ENCODE results near the gene PVALB.

Gene PVALB

GRCh38 chr22:36856121-36856791, 39.4 kb upstream of the PVALB start:
- POLR2A ChIA-PET = interaction anchor here (0.6 to 1.1 kb wide), 2 partner anchors 36 to 122 kb away, joined by 3 to 4 read pairs; no protein-coding TSS in a partner anchor
- no peak for TF ChIP-seq FOXA1 (IDR thresholded peaks at IDR 0.05)
- no peak for TF ChIP-seq SUZ12 (IDR thresholded peaks at IDR 0.05)
- TF ChIP-seq PKNOX1 (IDR thresholded peaks at IDR 0.05) = peak; percentile 78
- no peak for TF ChIP-seq TARDBP (IDR thresholded peaks at IDR 0.05)
- TF ChIP-seq CTBP1 (IDR thresholded peaks at IDR 0.05; ENCODE audit: borderline replicate concordance) = 0 out of 2 replicates have a peak, but pooled peaks have one; percentile 32
- TF ChIP-seq HDGF (IDR thresholded peaks at IDR 0.05; ENCODE audit: borderline replicate concordance) = no peak
- TF ChIP-seq NFRKB (IDR thresholded peaks at IDR 0.05) = no peak
- no peak for TF ChIP-seq LEF1 (IDR thresholded peaks at IDR 0.05; ENCODE audit: borderline replicate concordance)
- TF ChIP-seq ZNF384 (IDR thresholded peaks at IDR 0.05) = no peak
- no peak for TF ChIP-seq BHLHE40 (IDR thresholded peaks at IDR 0.05; ENCODE audit: borderline replicate concordance)
- CTCF ChIA-PET = interaction anchor here (0.6 to 2.7 kb wide), 37 partner anchors 9 to 347 kb away, joined by 3 to 19 read pairs (median 4); partner anchors contain the start of genes IFT27 and TST
- peak; percentile 93 for DNase-seq (ENCODE audit: extremely low spot score)

DNA sequence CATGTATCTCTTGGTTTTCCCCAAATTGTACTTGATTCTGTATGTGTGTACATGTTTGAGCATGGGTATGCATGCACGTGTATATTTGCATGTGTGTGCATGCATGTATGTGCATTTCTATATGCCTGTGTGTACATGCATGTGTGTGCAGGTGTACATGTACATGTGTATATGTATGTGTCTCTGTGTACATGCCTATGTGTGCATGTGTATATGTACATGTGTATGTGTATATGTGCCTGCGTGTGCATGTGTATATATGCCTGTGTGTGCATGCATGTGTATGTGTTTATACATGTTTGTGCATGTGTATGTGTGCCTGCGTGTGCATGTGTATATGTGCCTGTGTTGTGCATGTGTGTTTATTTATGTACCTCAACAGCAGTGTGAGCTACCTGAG, 38.6 kb upstream of the PVALB start:
- no peak for DNase-seq (ENCODE audit: extremely low spot score)
- ChIA-PET CTCF (interaction anchor here (0.6 to 2.7 kb wide), 19 partner anchors 8 to 344 kb away, joined by 3 to 19 read pairs (median 5); no protein-coding TSS in a partner anchor), POLR2A (interaction anchor here (1.1 kb wide), 1 partner anchor 122 kb away, joined by 3 read pairs; no protein-coding TSS in a partner anchor)
- TF ChIP-seq SUZ12 (IDR thresholded peaks at IDR 0.05) (no peak), LEF1 (IDR thresholded peaks at IDR 0.05; ENCODE audit: borderline replicate concordance) (no peak), SP1 (IDR thresholded peaks at IDR 0.05) (no peak), FOXK2 (IDR thresholded peaks at IDR 0.05) (no peak), NFRKB (IDR thresholded peaks at IDR 0.05) (no peak), HDGF (IDR thresholded peaks at IDR 0.05; ENCODE audit: borderline replicate concordance) (no peak), PKNOX1 (IDR thresholded peaks at IDR 0.05) (no peak), ELF4 (IDR thresholded peaks at IDR 0.05) (no peak), ARNT (IDR thresholded peaks at IDR 0.05) (no peak), CTBP1 (IDR thresholded peaks at IDR 0.05; ENCODE audit: borderline replicate concordance) (no peak), FOXM1 (IDR thresholded peaks at IDR 0.05; ENCODE audit: borderline replicate concordance) (no peak), FOXA1 (IDR thresholded peaks at IDR 0.05) (no peak)

DNA sequence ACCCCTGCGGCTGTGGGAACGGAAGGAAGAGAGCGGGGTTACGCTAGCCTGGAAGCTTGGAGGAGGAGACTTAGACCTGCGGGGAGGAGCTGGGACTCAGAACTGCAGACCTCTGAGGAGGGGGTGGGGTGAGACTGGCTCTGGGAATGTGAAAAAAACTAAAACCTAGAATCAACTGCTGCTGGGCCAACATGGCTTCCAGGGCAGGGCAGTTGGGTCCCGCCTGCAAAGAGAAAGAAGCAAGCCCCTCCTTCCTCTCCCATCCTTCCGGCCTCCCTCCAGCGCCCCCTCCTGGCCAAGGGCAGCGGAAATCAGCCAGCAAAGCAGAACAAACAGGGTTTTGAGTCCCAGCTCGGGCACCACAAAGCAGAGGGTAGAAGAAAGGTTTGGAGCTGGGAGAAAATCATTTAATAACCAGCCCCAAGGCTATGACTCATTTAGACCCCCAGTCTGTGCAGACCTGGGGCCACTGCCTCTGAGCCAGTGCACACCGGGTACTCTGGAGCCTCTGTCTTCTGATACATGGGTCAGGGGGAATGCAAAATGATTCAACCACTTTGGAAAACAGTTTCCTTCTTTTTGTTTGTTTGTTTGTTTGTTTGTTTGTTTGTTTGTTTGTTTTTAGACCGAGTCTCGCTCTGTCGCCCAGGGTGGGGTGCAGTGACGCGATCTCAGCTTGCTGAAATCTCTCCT, 36.7 kb upstream of the PVALB start:
- POLR2A ChIA-PET = no interaction called here
- TF ChIP-seq CTBP1 (IDR thresholded peaks at IDR 0.05; ENCODE audit: borderline replicate concordance) (no peak), ELF4 (IDR thresholded peaks at IDR 0.05) (no peak), SP1 (IDR thresholded peaks at IDR 0.05) (no peak), BHLHE40 (IDR thresholded peaks at IDR 0.05; ENCODE audit: borderline replicate concordance) (no peak), ARNT (IDR thresholded peaks at IDR 0.05) (no peak), PKNOX1 (IDR thresholded peaks at IDR 0.05) (no peak), FOXA1 (IDR thresholded peaks at IDR 0.05) (no peak), HDGF (IDR thresholded peaks at IDR 0.05; ENCODE audit: borderline replicate concordance) (no peak), NFRKB (IDR thresholded peaks at IDR 0.05) (no peak), ZNF384 (IDR thresholded peaks at IDR 0.05) (no peak), L3MBTL2 (conservative IDR thresholded peaks at IDR 0.05) (no peak), FOXK2 (IDR thresholded peaks at IDR 0.05) (no peak), FOXM1 (IDR thresholded peaks at IDR 0.05; ENCODE audit: borderline replicate concordance) (no peak), TARDBP (IDR thresholded peaks at IDR 0.05) (no peak), LEF1 (IDR thresholded peaks at IDR 0.05; ENCODE audit: borderline replicate concordance) (no peak), SUZ12 (IDR thresholded peaks at IDR 0.05) (no peak)
- CTCF ChIA-PET = interaction anchor here (0.6 to 0.8 kb wide), 2 partner anchors 26 to 124 kb away, joined by 3 read pairs; no protein-coding TSS in a partner anchor
- peak; percentile 83 for DNase-seq (ENCODE audit: extremely low spot score)

DNA sequence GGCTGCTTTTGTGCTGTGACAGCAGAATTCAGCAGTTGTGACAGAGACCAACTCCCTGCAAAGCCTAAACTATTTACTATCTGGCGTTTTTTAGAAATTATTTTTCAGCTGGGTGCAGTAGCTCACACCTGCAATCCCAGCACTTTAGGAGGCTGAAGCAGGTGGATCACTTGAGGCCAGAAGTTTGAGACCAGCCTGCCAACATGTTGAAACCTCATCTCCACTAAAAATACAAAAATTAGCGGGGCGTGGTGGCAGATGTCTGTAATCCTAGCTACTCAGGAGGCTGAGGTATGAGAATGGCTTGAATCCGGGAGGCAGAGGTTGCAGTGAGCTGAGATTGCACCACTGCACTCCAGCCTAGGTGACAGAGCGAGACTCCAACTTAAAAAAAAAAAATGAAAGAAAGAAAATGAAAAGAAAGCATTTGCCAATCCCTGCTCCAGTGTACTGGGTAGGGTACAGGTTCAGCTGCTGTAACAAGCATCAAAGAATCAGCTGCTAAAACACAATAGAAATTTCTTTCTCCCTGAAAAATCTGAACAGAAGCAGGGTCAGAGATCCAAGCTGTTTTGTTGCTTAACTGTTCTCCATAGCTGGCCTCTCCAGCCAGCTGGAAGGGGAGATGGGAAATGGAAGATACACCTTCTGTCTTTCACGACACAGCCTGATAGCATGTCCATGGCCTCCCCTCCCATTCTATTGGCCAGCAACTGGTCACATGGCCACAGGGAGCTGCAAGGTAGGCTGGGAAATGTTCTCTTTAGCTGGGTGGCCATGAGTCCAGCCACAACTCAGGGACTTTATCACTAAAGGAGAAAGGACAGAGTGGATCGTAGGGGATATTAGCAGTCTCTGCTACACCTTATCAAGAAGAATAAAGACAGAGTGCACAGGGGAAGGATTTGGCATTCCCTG, 35.5 kb upstream of the PVALB start:
- CTCF ChIA-PET = no interaction called here
- POLR2A ChIA-PET = interaction anchor here (1.4 kb wide), 1 partner anchor 76 kb away, joined by 5 read pairs; the partner anchor contains the start of gene IFT27
- DNase-seq (ENCODE audit: extremely low spot score) = no peak
- TF ChIP-seq ZNF384 (IDR thresholded peaks at IDR 0.05) = no peak
- no peak for TF ChIP-seq L3MBTL2 (conservative IDR thresholded peaks at IDR 0.05)
- TF ChIP-seq ARNT (IDR thresholded peaks at IDR 0.05) = no peak

- ChIA-PET POLR2A (interaction anchor here (0.6 kb wide), 1 partner anchor 67 kb away, joined by 4 read pairs; no protein-coding TSS in a partner anchor), CTCF (no interaction called here)
- no peak for DNase-seq (ENCODE audit: extremely low spot score)
- TF ChIP-seq BHLHE40 (IDR thresholded peaks at IDR 0.05; ENCODE audit: borderline replicate concordance) (no peak), LEF1 (IDR thresholded peaks at IDR 0.05; ENCODE audit: borderline replicate concordance) (no peak), TARDBP (IDR thresholded peaks at IDR 0.05) (no peak), ARNT (IDR thresholded peaks at IDR 0.05) (no peak), CTBP1 (IDR thresholded peaks at IDR 0.05; ENCODE audit: borderline replicate concordance) (no peak), SP1 (IDR thresholded peaks at IDR 0.05) (no peak), FOXK2 (IDR thresholded peaks at IDR 0.05) (no peak), FOXA1 (IDR thresholded peaks at IDR 0.05) (no peak), SUZ12 (IDR thresholded peaks at IDR 0.05) (no peak), NFRKB (IDR thresholded peaks at IDR 0.05) (no peak), ELF4 (IDR thresholded peaks at IDR 0.05) (no peak), HDGF (IDR thresholded peaks at IDR 0.05; ENCODE audit: borderline replicate concordance) (no peak), ZNF384 (IDR thresholded peaks at IDR 0.05) (no peak), L3MBTL2 (conservative IDR thresholded peaks at IDR 0.05) (no peak), PKNOX1 (IDR thresholded peaks at IDR 0.05) (no peak), FOXM1 (IDR thresholded peaks at IDR 0.05; ENCODE audit: borderline replicate concordance) (no peak)
Measured at GRCh38 chr22:36850682-36851081, 33.8 kb upstream of the PVALB start.
